B cell (primary cell): ENCODE results near the gene PDE4B. TPM values are rescaled to one million over a fixed set of nuclear protein-coding genes. Genes with fewer than 3 reads are reported as not detected.

ENCODE experiments used
- ATAC-seq: fragments of 200-7000 bp; cut with Tn5 transposase; one replicate; pipeline ENCODE4 v1.10.0; 2021; ENCODE audit warnings: low read depth, mild to moderate bottlenecking, moderate number of reproducible peaks, moderate library complexity
- CTCF ChIA-PET: fragments of 350-600 bp; sonication (Branson Sonifier 250); formaldehyde crosslinking; loops from one replicate; lab custom pipeline; 2021; ENCODE audit warnings: antibody characterized with exemption, inconsistent platforms; lab: Charles Lee
- POLR2A ChIA-PET: fragments of 350-600 bp; sonication (Branson Sonifier 250); formaldehyde crosslinking; loops from one replicate; lab custom pipeline; 2021; ENCODE audit warnings: antibody characterized with exemption; lab: Charles Lee
- DNase-seq: peaks from one replicate; pipeline ENCODE4 v3.0.0; 2013
- H2AFZ ChIP-seq: 2 replicates; pipeline ENCODE4 v1.6.1; 2012; ENCODE audit warnings: mild to moderate bottlenecking, low read depth, low read length; ENCODE audit not compliant: insufficient read depth, poor library complexity, severe bottlenecking
- H3K27ac ChIP-seq, 2 donors: 1 replicate in 1 of 2; 2 replicates in 1 of 2; pipeline ENCODE4 v1.5.1; 2012 to 2013; ENCODE audit warnings: low read length in 2 of 2, mild to moderate bottlenecking in 2 of 2, moderate library complexity in 1 of 2
- H3K27me3 ChIP-seq, 4 experiments: fragments of 200-600 bp in 1 of 4; sonication (generic) in 1 of 4; replicated peaks in 1 of 4; 1 replicate in 2 of 4; 2 replicates in 2 of 4; pipeline versions ENCODE4 v1.6.1 to v1.7.0; 2013 to 2016; ENCODE audit warnings: low read length in 3 of 4, mild to moderate bottlenecking in 2 of 4, mixed read lengths in 1 of 4, moderate library complexity in 1 of 4; ENCODE audit not compliant: insufficient read depth in 4 of 4, control insufficient read depth in 3 of 4; ENCODE audit errors: control extremely low read depth in 1 of 4
- H3K36me3 ChIP-seq, 2 experiments: replicated peaks in 1 of 2; 1 replicate in 1 of 2; 2 replicates in 1 of 2; pipeline versions ENCODE4 v1.6.1 to v1.7.1; 2013; ENCODE audit warnings: low read length in 1 of 2; ENCODE audit not compliant: insufficient read depth in 2 of 2, control insufficient read depth in 1 of 2; ENCODE audit errors: control extremely low read depth in 1 of 2, extremely low read depth in 1 of 2
- H3K4me1 ChIP-seq, 2 donors: fragments of 200-600 bp in 1 of 2; sonication (generic) in 1 of 2; 1 replicate in 1 of 2; 2 replicates in 1 of 2; pipeline versions ENCODE4 v1.5.1 to v1.6.1; 2013 to 2017; ENCODE audit warnings: low read length in 2 of 2; ENCODE audit not compliant: control insufficient read depth in 2 of 2, insufficient read depth in 2 of 2
- H3K4me2 ChIP-seq: replicated peaks from 2 replicates; pipeline ENCODE3; 2012; ENCODE audit warnings: mild to moderate bottlenecking, low read depth, low read length; ENCODE audit not compliant: poor library complexity, severe bottlenecking
- H3K4me3 ChIP-seq, 5 experiments: fragments of 200-600 bp in 1 of 5; sonication (generic) in 1 of 5; 1 replicate in 3 of 5; 2 replicates in 2 of 5; pipeline versions ENCODE4 v1.5.1 to v1.7.0; 2011 to 2016; ENCODE audit warnings: low read length in 4 of 5, mild to moderate bottlenecking in 4 of 5, low read depth in 2 of 5, control low read depth in 1 of 5, moderate library complexity in 1 of 5; ENCODE audit not compliant: insufficient read depth in 1 of 5; ENCODE audit errors: control extremely low read depth in 1 of 5, extremely low read depth in 1 of 5
- H3K79me2 ChIP-seq: fragments of 200-600 bp; sonication (generic); one replicate; pipeline ENCODE4 v1.6.0; 2016; ENCODE audit warnings: low read length; ENCODE audit not compliant: control insufficient read depth, insufficient read depth
- H3K9ac ChIP-seq: fragments of 200-600 bp; sonication (generic); 2 replicates; pipeline ENCODE4 v1.6.1; 2017; ENCODE audit warnings: mild to moderate bottlenecking, low read length, moderate library complexity
- H3K9me3 ChIP-seq, 3 donors: one replicate each; pipeline versions ENCODE4 v1.6.1 to v1.7.1; 2013; ENCODE audit warnings: low read length in 2 of 3; ENCODE audit not compliant: control insufficient read depth in 2 of 3, insufficient read depth in 1 of 3; ENCODE audit errors: control extremely low read depth in 1 of 3
- H4K20me1 ChIP-seq: 2 replicates; pipeline ENCODE4 v1.6.0; 2012; ENCODE audit warnings: mild to moderate bottlenecking, low read length; ENCODE audit not compliant: insufficient read depth, control insufficient read depth, poor library complexity, severe bottlenecking
- H3K27ac Mint-ChIP-seq: one replicate; pipeline ENCODE4 v1.8.0; 2021; ENCODE audit warnings: mixed read lengths
- H3K27me3 Mint-ChIP-seq: one replicate; pipeline ENCODE4 v1.8.0; 2021; ENCODE audit warnings: mixed read lengths
- H3K4me1 Mint-ChIP-seq: one replicate; pipeline ENCODE4 v1.8.0; 2021; ENCODE audit warnings: mixed read lengths
- H3K4me3 Mint-ChIP-seq: one replicate; pipeline ENCODE4 v1.8.0; 2021; ENCODE audit warnings: mixed read lengths
- H3K9me3 Mint-ChIP-seq: one replicate; pipeline ENCODE4 v1.8.0; 2022; ENCODE audit warnings: mixed read lengths; ENCODE audit not compliant: insufficient read depth
- EZH2 ChIP-seq: IDR thresholded peaks from 2 replicates; pipeline ENCODE4 v1.6.1; 2012; ENCODE audit warnings: borderline replicate concordance, low read depth, mild to moderate bottlenecking, moderate library complexity, low read length; ENCODE audit not compliant: insufficient read depth, poor library complexity, severe bottlenecking
- WGBS: methylation state at CpG from one replicate; pipeline ENCODE4 v1.1.5; 2013; ENCODE audit warnings: missing lambda C conversion rate; ENCODE audit not compliant: insufficient coverage; 5-methylcytosine and 5-hydroxymethylcytosine counted together
- intact Hi-C: fragments of 100-400 bp; cut with micrococcal nuclease; formaldehyde crosslinking; loops from one replicate; pipeline ENCODE4 v1.10.0; 2022
- polyA plus RNA-seq: library from polyadenylated mRNA; depleted of rRNA; stranded (reverse); fragments of >200 nt; gene quantifications from 2 replicates; pipeline ENCODE4 v1.2.3, GENCODE V29; 2012
- total RNA-seq, 2 donors: library from RNA; stranded (reverse); fragments of 120-200 nt in 1 of 2; gene quantifications; 1 replicate in 1 of 2; 2 replicates in 1 of 2; pipeline versions ENCODE4 v1.2.3 to v1.2.4, GENCODE V29; 2013 to 2022
- TF ChIP-seq, protein P1 (sequence below): fragments of 200-600 bp; IDR thresholded peaks from one replicate; pipeline ENCODE4 v1.8.0; 2022; ENCODE audit warnings: antibody characterized with exemption, mild to moderate bottlenecking

The PDE4B gene
- total and polyA plus RNA-seq, 2 donors (not counting 1 experiment from before 2014, with no cell fraction given) = 63.7 to 242 TPM

DNA sequence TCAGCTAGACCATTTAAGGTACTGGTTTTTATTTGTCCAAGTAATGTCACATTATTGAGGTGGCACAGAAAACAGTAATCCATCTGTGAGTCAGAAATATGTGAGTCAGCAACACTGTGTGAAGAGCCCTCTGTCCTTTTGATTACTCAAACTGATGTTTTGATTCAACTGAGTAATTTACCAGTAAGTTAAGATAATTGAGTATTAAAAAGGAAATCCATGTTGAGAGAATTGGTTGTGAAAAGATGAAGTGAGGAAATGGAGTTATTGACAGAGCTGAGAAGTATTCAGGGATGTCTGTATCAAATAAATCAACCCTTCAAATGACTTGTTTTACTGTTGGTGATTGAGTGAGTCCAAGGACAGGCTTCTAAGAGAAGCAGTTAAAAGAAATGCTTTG is 438.5 kb downstream of the PDE4B start:
- no peak for DNase-seq
- peaks cover 25% of the 10 kb centered on the region for H3K27me3 Mint-ChIP-seq
- ATAC-seq = no peak
- Histone ChIP-seq H3K4me3 (no peak overlapping the region), H3K27ac (no peak overlapping the region), H3K9me3 (no peaks in the 10 kb centered on the region), H3K4me2 (no peak overlapping the region), H3K36me3 (no peaks in the 10 kb centered on the region), H3K9ac (no peak overlapping the region), H4K20me1 (no peaks in the 10 kb centered on the region), H3K27me3 (no peaks in the 10 kb centered on the region), H3K4me1 (no peaks in the 10 kb centered on the region), H2AFZ (no peak overlapping the region), H3K79me2 (no peaks in the 10 kb centered on the region)
- H3K4me3 Mint-ChIP-seq = no peak overlapping the region
- no peak overlapping the region for H3K27ac Mint-ChIP-seq
- intact Hi-C loops = no loop called here
- H3K9me3 Mint-ChIP-seq = no peaks in the 10 kb centered on the region
- ChIA-PET CTCF (interaction anchor here (2.1 kb wide), 1 partner anchor 11 kb away, joined by 8 read pairs; no protein-coding TSS in a partner anchor), POLR2A (no interaction called here)
- H3K4me1 Mint-ChIP-seq = no peaks in the 10 kb centered on the region
- TF ChIP-seq, protein P1, sequence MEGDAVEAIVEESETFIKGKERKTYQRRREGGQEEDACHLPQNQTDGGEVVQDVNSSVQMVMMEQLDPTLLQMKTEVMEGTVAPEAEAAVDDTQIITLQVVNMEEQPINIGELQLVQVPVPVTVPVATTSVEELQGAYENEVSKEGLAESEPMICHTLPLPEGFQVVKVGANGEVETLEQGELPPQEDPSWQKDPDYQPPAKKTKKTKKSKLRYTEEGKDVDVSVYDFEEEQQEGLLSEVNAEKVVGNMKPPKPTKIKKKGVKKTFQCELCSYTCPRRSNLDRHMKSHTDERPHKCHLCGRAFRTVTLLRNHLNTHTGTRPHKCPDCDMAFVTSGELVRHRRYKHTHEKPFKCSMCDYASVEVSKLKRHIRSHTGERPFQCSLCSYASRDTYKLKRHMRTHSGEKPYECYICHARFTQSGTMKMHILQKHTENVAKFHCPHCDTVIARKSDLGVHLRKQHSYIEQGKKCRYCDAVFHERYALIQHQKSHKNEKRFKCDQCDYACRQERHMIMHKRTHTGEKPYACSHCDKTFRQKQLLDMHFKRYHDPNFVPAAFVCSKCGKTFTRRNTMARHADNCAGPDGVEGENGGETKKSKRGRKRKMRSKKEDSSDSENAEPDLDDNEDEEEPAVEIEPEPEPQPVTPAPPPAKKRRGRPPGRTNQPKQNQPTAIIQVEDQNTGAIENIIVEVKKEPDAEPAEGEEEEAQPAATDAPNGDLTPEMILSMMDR = no peak
- TF ChIP-seq EZH2 = no peak

- Histone ChIP-seq H3K79me2 (no peaks in the 10 kb centered on the region), H3K4me1 (no peaks in the 10 kb centered on the region), H3K4me2 (no peak overlapping the region), H3K4me3 (no peak overlapping the region), H3K27me3 (peaks cover 0 to 4% (median 0%) of the 10 kb centered on the region in 4 experiments), H3K27ac (no peak overlapping the region), H3K9ac (no peak overlapping the region), H2AFZ (no peak overlapping the region), H4K20me1 (no peaks in the 10 kb centered on the region), H3K9me3 (no peaks in the 10 kb centered on the region), H3K36me3 (no peaks in the 10 kb centered on the region)
- CTCF ChIA-PET = interaction anchor here (2.1 kb wide), 1 partner anchor 11 kb away, joined by 8 read pairs; no protein-coding TSS in a partner anchor
- Mint-ChIP-seq H3K4me1 (no peaks in the 10 kb centered on the region), H3K27me3 (peaks cover 30% of the 10 kb centered on the region), H3K4me3 (no peak overlapping the region), H3K27ac (no peak overlapping the region), H3K9me3 (no peaks in the 10 kb centered on the region)
- intact Hi-C loops = no loop called here
- no peak for ATAC-seq
- POLR2A ChIA-PET = no interaction called here
- no peak for TF ChIP-seq EZH2
- TF ChIP-seq, protein P1 = no peak
- DNase-seq = no peak
- no CpG with 5 or more reads among the region's 5 CpGs for WGBS
These were observed 439.2 kb downstream of the PDE4B start for GRCh38 chr1:66231681-66232463.
